Natural killer cell (primary cell): ENCODE results near the gene AOPEP. TPM values are rescaled to one million over a fixed set of nuclear protein-coding genes. Genes with fewer than 3 reads are reported as not detected.

Experiments
- ATAC-seq, 3 donors: fragments of 150-1000 bp in 2 of 3; fragments of 200-7000 bp in 1 of 3; cut with Tn5 transposase; 1 replicate in 1 of 3; 2 replicates in 2 of 3; pipeline ENCODE4 v1.10.0; 2021; ENCODE audit warnings: mild to moderate bottlenecking in 2 of 3, moderate library complexity in 2 of 3
- DNase-seq, 2 donors: peaks; one replicate each; pipeline versions ENCODE4 v3.0.0 to v3.0.0-alpha.2; 2013 to 2021; ENCODE audit warnings: mixed read lengths in 1 of 2
- H3K27ac ChIP-seq: one replicate; pipeline ENCODE4 v1.5.1; 2013; ENCODE audit warnings: mild to moderate bottlenecking, low read length
- H3K27me3 ChIP-seq: one replicate; pipeline ENCODE4 v1.6.1; 2013; ENCODE audit warnings: low read length; ENCODE audit not compliant: control insufficient read depth, insufficient read depth
- H3K36me3 ChIP-seq: one replicate; pipeline ENCODE4 v1.6.1; 2013; ENCODE audit warnings: low read length; ENCODE audit not compliant: control insufficient read depth, insufficient read depth
- H3K4me1 ChIP-seq: one replicate; pipeline ENCODE4 v1.6.1; 2013; ENCODE audit warnings: low read length; ENCODE audit not compliant: control insufficient read depth, insufficient read depth
- H3K4me3 ChIP-seq: one replicate; pipeline ENCODE4 v1.5.1; 2013; ENCODE audit warnings: low read length
- H3K9me3 ChIP-seq: one replicate; pipeline ENCODE4 v1.6.1; 2013; ENCODE audit warnings: low read length; ENCODE audit not compliant: control insufficient read depth, insufficient read depth
- H3K27ac Mint-ChIP-seq, 2 donors: one replicate each; pipeline ENCODE4 v1.8.0; 2022; ENCODE audit warnings: mild to moderate bottlenecking in 2 of 2, mixed read lengths in 2 of 2, moderate library complexity in 1 of 2
- H3K27me3 Mint-ChIP-seq, 2 donors: one replicate each; pipeline ENCODE4 v1.8.0; 2022; ENCODE audit warnings: low read depth in 2 of 2, mixed read lengths in 2 of 2
- H3K36me3 Mint-ChIP-seq: one replicate; pipeline ENCODE4 v1.8.0; 2022; ENCODE audit warnings: mixed read lengths
- H3K4me1 Mint-ChIP-seq, 2 donors: one replicate each; pipeline ENCODE4 v1.8.0; 2022; ENCODE audit warnings: mixed read lengths in 2 of 2
- H3K4me3 Mint-ChIP-seq: one replicate; pipeline ENCODE4 v1.8.0; 2022; ENCODE audit warnings: mild to moderate bottlenecking, moderate library complexity, mixed read lengths
- H3K9me3 Mint-ChIP-seq, 2 donors: one replicate each; pipeline ENCODE4 v1.8.0; 2022; ENCODE audit warnings: mixed read lengths in 2 of 2
- WGBS: methylation state at CpG from one replicate; pipeline ENCODE4 v1.1.7; 2013; ENCODE audit warnings: missing lambda C conversion rate; ENCODE audit not compliant: insufficient coverage; 5-methylcytosine and 5-hydroxymethylcytosine counted together
- intact Hi-C: fragments of 100-400 bp; cut with micrococcal nuclease; formaldehyde crosslinking; loops from one replicate; pipeline ENCODE4 v1.14.2; 2022
- total RNA-seq, 4 donors: library from RNA; stranded (reverse); fragments of 120-200 nt in 1 of 4; gene quantifications; one replicate each; pipeline versions ENCODE4 v1.2.3 to v1.2.4, GENCODE V29; 2013 to 2022
- TF ChIP-seq, protein P1 (sequence below): fragments of 200-600 bp; IDR thresholded peaks from one replicate; pipeline ENCODE4 v1.8.0; 2022; ENCODE audit warnings: antibody characterized with exemption

The AOPEP gene
- total RNA-seq, 3 donors from 2014 or later (not counting 1 experiment from before 2014, with no cell fraction given), result 20.1 to 22.6 (median 20.6) TPM

DNA sequence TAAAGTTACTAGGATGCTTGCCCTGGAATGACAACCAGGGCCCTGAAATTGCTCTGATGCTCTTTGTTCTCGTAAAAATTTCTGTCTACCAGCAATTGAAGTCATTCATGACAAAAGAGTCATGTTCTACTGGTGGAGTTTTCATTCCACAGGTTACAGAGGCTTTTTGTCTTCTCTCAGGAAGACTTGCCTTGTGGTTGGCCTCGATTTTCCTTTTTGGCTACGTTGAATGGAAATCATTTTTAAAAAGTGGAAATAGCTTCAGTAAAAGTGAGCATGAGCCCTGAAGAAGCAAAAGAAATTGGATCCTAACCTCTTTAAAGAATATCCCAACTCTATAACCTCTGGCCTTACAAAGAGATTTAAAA is 255.2 kb downstream of the AOPEP start:
- peaks cover 0 to 15% of the 10 kb centered on the region in 2 donors for H3K4me1 Mint-ChIP-seq
- H3K27me3 Mint-ChIP-seq, result no peaks in the 10 kb centered on the region
- Histone ChIP-seq H3K27ac (no peak overlapping the region), H3K36me3 (no peaks in the 10 kb centered on the region), H3K4me1 (peaks cover 10% of the 10 kb centered on the region), H3K4me3 (no peak overlapping the region), H3K9me3 (no peaks in the 10 kb centered on the region), H3K27me3 (no peaks in the 10 kb centered on the region)
- no peaks in the 10 kb centered on the region for H3K36me3 Mint-ChIP-seq
- 94% methylated on average over 2 of the region's 3 CpGs for WGBS
- no peaks in the 10 kb centered on the region for H3K9me3 Mint-ChIP-seq
- no peak overlapping the region for H3K4me3 Mint-ChIP-seq
- no peak overlapping the region for H3K27ac Mint-ChIP-seq
- intact Hi-C loops, result no loop called here
- TF ChIP-seq, protein P1, sequence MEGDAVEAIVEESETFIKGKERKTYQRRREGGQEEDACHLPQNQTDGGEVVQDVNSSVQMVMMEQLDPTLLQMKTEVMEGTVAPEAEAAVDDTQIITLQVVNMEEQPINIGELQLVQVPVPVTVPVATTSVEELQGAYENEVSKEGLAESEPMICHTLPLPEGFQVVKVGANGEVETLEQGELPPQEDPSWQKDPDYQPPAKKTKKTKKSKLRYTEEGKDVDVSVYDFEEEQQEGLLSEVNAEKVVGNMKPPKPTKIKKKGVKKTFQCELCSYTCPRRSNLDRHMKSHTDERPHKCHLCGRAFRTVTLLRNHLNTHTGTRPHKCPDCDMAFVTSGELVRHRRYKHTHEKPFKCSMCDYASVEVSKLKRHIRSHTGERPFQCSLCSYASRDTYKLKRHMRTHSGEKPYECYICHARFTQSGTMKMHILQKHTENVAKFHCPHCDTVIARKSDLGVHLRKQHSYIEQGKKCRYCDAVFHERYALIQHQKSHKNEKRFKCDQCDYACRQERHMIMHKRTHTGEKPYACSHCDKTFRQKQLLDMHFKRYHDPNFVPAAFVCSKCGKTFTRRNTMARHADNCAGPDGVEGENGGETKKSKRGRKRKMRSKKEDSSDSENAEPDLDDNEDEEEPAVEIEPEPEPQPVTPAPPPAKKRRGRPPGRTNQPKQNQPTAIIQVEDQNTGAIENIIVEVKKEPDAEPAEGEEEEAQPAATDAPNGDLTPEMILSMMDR, result no peak
- DNase-seq (no peak), ATAC-seq (no peak)

DNA sequence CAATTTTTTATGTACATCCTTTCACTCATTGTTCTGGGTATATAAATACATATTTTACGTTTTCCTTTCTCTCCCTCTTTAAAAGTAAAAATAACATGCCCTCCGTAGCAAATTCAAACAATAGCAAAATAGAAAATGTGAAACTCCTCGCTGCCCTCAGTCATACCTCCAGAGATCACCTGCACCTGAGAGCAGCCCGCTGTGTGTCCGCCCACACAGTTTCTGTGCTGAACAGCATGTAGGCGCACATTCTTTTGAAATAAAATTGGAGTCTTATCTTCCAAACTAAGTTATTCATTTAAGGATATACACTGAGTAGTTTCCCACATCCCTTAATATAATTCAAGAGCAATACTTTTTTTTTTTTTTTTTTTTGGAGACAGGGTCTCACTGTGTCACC is 255.7 kb downstream of the AOPEP start:
- Mint-ChIP-seq H3K4me1 (peaks cover 0 to 15% of the 10 kb centered on the region in 2 donors), H3K27ac (no peak overlapping the region), H3K36me3 (no peaks in the 10 kb centered on the region), H3K27me3 (no peaks in the 10 kb centered on the region), H3K4me3 (no peak overlapping the region), H3K9me3 (no peaks in the 10 kb centered on the region)
- WGBS, result 97% methylated on average over 6 of the region's 6 CpGs
- Histone ChIP-seq H3K4me3 (no peak overlapping the region), H3K9me3 (no peaks in the 10 kb centered on the region), H3K4me1 (peaks cover 10% of the 10 kb centered on the region), H3K27ac (no peak overlapping the region), H3K27me3 (no peaks in the 10 kb centered on the region), H3K36me3 (no peaks in the 10 kb centered on the region)
- intact Hi-C loops, result no loop called here
- TF ChIP-seq, protein P1, result no peak
- DNase-seq, result no peak
- ATAC-seq, result no peak

DNA sequence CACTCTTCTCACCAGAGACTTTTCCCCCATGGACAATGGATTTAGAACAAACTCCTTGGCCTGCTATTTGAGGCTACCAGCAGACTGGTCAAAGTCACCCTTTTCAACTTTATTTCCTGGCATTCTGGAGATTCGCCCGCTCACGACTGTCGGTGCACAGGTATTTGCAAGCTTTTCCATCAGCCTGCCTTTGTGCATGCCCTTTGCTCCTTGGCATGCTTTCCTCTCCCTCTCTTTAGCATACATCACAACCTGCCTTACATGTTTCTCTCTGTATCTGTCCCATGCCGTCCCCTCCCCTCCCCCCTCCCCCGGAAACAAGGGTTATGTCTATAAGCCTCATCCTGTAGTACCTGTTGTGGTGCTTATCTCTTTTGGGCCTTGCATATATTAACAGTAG is 257.1 kb downstream of the AOPEP start:
- no peaks in the 10 kb centered on the region for H3K36me3 ChIP-seq
- intact Hi-C loops, result no loop called here
- ATAC-seq, result no peak
- no peaks in the 10 kb centered on the region for H3K27me3 ChIP-seq
- no peaks in the 10 kb centered on the region for H3K9me3 ChIP-seq
- DNase-seq, result no peak
- H3K27ac ChIP-seq, result no peak overlapping the region
- peaks cover 0 to 15% of the 10 kb centered on the region in 2 donors for H3K4me1 Mint-ChIP-seq
- H3K27ac Mint-ChIP-seq, result no peak overlapping the region
- H3K4me3 ChIP-seq, result no peak overlapping the region
- WGBS, result 95% methylated on average over 5 of the region's 6 CpGs
- H3K36me3 Mint-ChIP-seq, result no peaks in the 10 kb centered on the region
- peaks cover 10% of the 10 kb centered on the region for H3K4me1 ChIP-seq
- TF ChIP-seq, protein P1, result no peak
- no peak overlapping the region for H3K4me3 Mint-ChIP-seq
- no peaks in the 10 kb centered on the region for H3K9me3 Mint-ChIP-seq
- H3K27me3 Mint-ChIP-seq, result no peaks in the 10 kb centered on the region

DNA sequence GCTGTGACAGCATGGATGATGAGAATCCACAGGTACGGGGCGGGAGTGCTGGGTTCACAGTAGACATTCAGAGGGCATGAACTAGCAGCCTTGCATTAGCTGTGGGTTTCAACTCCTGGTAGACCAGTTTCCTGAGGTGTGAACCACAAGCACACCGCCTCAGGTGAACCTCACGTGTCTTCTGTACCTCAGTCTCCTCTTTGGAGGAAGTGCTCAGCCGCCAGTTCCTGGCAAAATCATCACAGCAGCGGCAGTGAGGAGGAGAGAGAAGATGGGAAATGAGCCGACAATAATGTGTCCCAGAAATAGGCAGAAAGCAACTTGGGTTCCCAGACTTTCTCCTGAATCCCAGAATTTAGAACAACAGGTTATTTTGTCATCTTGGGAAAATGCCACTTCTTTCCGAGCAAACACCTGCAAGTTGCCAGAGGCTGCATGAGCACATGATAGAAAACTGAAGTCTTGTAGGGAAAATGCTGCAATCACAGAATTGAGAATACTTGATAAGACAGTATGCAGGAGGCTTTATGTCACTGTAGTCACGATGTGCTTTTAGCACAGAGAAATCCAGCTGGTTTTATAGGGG is 258.5 kb downstream of the AOPEP start:
- H3K36me3 Mint-ChIP-seq, result no peaks in the 10 kb centered on the region
- 45% methylated on average over 9 of the region's 9 CpGs for WGBS
- no peaks in the 10 kb centered on the region for H3K36me3 ChIP-seq
- DNase-seq (peak in 1 of 2 donors; percentile 31), ATAC-seq (no peak)
- no peaks in the 10 kb centered on the region for H3K27me3 ChIP-seq
- peak overlapping the region in 1 of 2 donors; percentile 45 for H3K27ac Mint-ChIP-seq
- H3K4me1 Mint-ChIP-seq, result peaks cover 0 to 15% of the 10 kb centered on the region in 2 donors
- H3K27me3 Mint-ChIP-seq, result no peaks in the 10 kb centered on the region
- peaks cover 10% of the 10 kb centered on the region for H3K4me1 ChIP-seq
- H3K9me3 Mint-ChIP-seq, result no peaks in the 10 kb centered on the region
- H3K27ac ChIP-seq, result no peak overlapping the region
- H3K9me3 ChIP-seq, result no peaks in the 10 kb centered on the region
- TF ChIP-seq, protein P1, result no peak
- intact Hi-C loops, result no loop called here
- no peak overlapping the region for H3K4me3 ChIP-seq
- no peak overlapping the region for H3K4me3 Mint-ChIP-seq
